ENCODE data around the gene CSNK1E.

Gene CSNK1E

DNA sequence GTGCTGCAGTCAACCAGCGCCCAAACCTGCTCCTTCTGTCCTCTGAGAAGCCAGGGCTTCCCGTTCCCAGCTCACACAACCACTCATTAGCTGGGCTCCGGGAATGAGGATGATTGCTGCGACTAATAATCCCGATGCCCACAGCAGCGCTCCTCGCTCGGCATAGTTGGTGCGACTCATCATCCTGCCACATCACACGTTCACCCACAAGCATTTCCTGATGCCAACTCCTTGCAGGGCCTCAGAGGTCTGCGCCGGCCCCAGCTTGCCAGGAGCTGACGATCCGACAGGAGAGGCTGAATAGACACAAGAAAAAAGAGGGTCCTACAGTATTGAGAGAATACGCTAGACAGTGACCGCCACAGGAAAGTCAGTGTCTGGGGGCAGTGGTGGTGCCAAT is 10.6 kb upstream of the CSNK1E start:
- DNase-seq (ENCODE audit: low spot score), result no peak

DNA sequence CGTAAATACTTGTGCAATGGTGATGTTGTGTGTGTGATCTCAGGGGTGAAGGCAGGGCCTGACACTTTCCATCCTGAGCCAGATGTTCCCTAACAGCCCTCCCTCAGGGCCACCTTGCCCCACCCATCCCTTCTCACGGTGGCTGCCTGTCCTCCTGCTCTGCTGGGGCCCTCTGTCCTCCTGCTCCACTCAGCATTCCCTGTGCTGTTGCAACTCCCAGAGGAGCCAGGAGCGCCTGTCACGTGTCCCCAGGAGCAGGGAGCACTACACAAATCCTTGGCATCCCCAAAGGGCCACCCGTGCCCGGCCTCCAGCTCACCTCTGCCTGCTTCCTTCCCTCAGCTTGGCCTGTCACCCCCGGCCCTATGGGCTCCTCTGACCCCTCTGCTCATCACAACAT is 10.2 kb upstream of the CSNK1E start:
- no peak for DNase-seq (ENCODE audit: low spot score)

DNA sequence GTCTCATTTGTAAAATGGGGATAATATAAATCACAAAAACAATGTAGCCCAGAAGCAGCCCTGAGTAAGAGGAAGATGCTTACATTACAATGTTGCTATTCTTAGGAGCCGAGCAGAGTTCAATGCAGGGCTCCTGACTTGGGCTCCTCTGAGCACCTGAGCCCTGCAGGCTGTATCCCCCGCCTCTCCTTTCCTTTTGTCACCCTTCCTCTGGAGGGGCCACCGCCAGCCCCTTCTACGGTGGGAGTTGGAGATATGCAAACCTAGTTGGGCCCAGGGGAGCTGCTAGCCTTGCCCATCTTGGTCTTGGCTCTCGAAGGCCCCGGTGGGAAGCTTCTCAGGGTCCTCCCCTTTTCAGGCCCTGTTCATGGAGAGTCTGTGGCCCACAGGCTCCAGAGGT is 8.4 kb upstream of the CSNK1E start:
- DNase-seq (ENCODE audit: low spot score), result no peak

DNA sequence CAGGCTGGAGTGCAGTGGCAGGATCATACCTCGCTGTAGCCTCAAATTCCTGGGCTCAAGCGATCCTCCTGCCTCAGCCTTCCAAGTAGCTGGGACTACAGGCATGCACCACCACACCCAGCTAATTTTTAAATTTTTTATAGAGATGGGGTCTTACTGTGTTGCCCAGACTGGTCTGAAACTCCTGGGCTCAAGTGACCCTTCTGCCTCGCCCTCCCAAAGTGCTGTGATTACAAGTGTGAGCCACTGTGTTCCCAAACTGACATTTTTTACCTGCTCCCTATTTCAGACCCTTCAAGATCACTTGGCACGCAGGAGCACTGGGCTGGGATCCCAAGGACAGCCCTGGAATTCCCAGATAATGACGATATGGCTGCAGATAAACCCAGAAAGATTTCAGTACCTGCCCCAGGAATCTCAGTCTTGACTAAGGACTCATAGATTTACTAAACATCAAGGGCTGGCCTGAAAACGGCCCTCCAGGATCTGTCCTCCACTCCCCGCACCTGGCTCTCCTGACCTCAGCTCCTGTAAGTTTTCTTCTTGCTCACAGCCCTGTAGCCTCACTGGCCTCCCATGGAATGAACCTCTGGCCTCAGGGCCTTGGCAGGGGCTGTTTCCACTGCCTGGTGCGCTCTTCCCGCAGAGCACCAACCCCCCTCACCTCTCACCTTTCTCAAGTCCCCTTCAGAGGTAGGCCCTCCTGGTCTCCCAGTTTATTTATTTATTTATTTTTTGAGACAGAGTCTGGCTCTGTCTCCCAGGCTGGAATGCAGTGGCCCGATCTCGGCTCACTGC is 3.6 kb upstream of the CSNK1E start:
- DNase-seq (ENCODE audit: low spot score), result no peak

DNA sequence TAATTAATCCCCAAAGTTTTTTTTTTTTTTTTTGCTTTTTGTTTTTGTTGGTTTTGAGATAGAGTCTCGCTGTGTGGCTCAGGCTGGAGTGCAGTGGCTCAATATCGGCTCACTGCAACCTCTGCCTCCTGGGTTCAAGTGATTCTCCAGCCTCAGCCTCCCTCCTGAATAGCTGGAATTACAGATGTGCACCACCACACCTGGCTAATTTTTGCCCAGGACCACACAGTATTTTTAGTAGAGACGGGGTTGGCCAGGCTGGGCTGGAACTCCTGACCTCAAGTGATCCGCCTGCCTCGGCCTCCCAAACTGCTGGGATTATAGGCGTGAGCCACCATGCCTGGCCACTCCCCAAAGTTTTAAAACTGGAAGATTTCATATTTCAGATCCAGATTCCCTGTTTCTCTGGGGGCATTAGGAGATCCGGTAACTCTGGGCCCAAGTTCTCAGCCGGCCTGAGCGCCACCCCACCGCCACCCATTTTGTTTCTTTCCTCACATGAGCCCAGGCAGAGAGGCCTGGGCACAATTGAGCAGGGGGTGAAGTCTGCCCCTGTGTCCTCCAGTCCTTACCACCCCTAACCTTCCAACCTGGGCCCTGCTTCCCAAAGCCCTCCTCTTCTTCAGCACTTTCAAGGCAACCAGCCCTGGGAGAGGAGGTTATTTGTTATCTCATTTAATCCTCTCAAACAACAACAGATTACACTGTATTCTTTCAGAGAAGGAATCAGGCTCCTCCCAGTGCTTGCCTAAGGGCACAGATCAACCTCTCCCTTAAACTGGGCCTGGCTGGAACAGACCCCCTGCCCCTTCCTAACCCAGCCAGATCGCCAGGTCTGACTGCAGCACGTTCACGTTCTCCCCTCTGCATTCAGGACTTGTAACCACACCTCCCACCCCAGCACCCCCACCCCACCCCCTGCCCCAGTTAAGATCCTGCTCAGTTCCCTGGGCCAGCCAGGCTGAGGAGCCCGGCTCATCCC is 1.9 kb upstream of the CSNK1E start:
- DNase-seq (ENCODE audit: low spot score), result no peak

DNA sequence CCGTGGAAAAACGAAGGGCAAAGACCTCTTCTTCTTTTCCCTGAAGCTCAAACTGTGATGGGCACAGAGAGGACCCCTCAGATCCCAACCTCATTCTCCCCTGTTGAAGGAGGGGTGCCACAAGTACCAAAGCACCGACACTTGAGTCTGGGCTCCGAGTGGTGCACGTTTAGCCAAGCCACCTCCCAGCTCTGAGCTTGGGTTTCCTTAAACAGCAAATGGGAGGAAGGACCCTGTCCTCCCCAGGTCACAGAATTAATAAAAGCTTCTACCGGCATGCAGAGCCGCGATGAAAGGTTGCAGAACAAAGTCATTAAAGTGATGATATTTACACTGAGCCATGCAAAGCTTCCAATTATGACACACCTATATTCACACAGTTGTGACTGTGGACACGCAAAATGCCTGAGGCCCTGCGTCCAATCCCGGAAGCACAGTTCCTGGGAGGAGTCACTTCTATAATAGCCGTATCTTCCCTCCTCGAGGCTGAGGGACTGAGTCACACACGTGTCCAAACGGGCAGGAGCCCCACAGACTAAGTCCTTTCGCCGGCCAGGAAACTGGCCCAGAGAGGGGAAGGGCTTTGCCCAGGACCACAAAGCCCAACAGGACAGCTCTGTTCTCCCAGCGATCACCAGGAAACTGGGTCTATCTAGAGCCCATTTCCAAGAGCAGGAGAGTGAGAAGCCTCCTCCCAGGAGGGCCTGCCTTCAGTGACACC is 922 bp upstream of the CSNK1E start:
- DNase-seq (ENCODE audit: low spot score), result peak; percentile 65

DNA sequence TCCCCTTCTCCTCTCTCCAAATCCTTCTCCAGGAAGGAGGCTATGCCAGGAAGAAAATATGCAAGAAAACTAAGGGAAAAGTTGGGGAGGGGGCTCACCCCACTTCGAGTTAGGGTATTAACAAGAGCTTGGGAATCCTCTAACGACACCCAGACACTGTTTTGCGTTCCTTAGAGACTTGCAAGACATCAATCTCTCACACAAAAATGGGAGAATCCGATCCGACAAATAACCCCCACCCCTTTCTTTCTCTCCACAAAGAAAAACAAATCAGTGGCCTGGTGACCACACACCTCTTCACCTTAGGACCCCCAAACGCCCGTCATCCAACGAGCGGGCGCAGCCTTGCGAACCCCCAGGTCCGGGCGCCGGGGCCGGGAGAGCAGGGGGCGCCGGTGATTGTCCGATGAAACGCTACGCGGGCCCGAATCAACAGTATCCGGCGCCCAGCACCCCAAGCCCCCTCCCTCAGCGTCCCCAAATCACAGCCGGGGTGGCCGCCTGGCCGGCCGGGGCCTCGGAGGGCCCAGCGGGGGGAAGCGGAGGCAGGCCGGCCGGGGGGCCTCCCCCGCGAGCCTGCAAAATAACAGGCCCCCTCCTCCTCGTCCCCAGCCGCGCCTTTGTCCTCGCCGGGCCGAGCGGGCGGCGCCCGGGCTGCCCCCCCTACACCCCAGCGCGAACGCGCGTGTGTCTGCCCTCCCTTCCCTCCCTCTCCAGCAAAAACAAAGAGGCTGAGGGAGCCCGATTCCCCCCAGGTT is 690 bp downstream of the CSNK1E start:
- peak; percentile 59 for DNase-seq (ENCODE audit: low spot score)

DNA sequence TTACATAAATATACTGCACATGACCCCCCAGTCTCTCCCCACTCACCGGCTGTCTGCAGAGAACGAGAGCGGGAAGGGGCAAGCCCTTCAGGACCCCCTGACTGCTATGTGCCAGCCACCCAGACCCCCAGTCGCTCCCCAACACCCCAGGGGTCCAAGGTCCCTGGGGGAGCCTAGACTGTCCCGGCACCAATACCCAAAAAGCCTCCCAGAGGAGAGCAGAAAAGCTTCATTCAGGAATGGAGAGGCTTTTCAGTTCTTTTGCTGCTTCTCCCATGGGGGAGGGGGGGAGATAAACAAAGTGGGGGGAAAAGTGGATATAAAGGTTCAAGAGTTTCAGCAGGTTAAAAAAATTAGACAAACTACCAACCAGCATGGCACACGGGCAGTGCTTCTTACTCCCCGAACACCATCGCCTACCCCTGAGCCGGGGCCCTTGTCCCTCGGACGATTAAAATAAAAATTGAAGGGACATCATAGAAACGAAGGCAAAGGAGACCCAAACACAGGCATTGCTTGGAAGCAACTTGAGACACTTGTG is 1.3 kb downstream of the CSNK1E start:
- DNase-seq (ENCODE audit: low spot score), result no peak

DNA sequence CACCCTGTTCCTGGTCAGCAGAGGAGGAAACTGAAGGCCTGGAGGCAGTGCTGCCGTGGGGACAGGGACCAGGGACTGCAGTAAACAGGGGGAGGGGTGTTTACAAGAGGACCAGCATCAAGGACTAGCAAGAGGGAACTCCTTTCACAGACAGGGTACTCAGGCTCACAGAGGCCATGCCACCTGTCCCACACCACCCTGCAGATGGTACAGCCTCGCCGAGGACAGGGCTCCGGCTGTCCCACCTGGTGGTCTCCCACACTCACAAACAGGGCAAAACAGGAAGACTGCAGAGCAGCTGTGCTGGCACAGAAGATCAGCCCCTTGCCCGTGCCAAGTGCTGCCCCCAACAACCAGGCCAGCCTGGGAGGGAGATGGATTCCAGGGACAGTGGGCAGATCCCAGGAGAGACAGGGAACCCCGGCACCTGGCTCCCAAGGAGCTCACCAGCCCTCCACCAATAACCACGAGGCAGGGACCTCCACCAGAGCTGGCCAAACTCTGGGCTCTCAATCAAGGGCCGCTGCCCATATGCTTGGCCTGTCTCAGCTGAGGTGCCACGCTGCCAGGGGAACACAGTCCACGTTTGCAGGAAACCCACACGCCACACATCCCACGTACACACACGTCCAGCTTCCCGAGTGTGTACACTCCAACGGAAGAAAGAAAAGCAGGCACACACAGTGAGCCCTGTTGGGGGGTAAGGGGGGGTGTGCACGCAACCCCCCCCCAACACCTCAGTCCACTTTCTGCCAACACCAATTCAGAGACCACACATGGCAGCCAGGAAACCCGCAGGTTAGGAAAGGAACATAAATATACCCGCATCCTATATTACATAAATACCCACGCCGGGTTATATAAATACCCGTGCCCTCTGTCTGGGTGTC is 2.1 kb downstream of the CSNK1E start:
- peak; percentile 65 for DNase-seq (ENCODE audit: low spot score)

DNA sequence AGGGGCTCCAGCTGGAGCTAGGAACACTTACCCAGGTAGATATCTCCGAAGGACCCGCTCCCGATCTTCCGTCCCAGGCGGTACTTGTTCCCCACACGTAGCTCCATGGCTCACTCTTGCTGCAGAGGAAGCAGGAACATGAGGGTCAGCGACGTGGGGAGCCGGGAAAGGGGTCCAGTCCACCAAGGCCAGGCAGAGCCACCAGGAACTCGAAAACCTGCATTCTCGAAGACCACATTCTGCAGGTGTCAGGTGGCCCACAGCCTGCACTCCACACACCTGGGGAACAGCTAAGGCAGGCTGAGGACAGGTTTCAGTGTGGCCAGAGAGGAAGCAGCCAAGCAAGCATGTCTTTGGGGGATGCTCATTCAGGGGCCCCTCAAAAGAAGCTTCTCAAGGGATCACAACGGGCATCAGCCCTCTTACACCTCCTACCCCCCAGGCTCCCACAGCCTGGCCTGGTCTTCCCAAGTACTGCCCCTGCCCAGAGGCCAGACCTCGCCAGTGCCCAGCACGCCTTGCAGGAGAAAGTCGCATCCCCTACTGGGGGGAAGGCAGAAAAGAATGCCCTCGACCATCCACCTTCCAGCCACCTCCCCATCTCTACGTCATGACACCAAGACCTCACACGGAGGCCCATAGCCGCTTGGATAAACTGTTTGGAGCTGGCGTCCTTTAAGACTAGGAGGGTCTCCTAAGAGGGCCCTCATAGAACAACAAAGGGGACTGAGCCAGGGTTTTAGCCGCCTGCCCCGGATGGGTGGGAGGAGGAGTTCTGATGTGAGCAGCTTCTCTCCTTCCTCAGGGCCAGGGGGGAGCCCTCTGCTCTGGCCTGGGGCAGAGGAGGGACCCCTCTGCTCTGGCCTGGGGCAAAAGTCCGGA is 2.9 kb downstream of the CSNK1E start:
- peak; percentile 50 for DNase-seq (ENCODE audit: low spot score)

DNA sequence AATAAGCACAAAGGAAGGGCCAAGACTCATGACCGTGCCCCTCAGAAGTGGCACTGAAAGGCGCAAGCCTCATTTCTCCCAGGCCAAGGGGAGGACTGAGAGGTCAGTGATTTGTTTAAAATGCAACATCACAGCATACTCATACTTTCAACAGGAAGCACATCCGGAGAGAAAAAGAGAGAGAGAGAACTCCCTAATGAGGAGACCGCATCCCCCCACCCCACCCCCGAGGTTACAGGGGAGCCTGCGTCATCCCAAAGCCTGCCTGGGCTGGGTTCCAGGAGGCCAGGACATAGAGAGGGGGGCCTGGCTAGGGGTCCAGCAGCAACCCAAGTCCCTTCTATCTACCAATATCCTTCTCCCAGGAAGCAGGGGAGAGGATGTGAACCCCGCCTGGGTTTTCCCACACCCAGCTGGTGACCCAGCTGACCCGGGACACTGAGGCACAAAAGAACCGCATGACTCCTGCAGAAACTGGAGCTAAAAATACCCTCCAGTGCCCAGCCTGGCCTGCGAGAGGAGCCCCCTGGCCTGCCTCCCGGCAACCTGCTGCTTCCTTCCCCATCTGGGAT is 3.8 kb downstream of the CSNK1E start:
- no peak for DNase-seq (ENCODE audit: low spot score)

DNA sequence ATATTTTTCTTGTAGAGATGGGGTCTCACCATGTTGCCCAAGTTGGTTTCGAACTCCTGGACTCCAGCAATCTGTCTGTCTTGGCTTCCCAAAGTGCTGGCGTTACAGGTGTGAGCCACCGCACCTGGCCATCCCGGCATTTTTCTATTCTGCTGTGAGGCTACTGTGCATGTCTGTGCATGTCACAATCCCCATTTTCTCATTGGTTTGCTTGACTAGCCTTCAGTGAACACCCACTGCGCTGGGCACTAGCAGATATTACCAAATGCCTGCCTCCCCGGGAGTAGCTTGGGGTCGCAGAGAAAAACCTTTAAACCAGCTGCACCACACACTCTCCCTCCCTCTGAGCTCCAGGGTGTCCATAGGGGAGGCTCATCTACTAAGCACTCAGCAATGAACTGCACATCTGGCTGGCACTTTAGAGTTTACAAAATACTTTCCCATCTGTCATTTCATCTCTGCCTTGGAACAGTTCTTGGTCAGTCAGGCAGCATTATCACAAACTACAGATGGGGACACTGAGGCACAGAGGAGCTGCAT is 4.9 kb downstream of the CSNK1E start:
- no peak for DNase-seq (ENCODE audit: low spot score)

DNA sequence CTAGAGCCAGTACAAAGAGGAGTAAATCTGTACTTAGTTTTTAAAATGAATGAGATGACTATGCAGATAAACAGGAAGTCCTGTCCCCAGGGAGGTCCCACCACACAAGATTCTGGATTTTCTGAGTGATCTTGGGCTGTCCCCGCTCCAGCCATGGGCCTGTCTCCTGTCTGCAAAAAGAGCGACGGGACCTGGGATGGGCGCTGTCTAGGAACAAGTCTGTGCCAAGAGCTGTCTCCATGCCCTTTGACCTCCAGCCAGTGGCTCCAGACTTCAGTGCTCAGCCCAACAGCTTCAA is 6.0 kb downstream of the CSNK1E start:
- no peak for DNase-seq (ENCODE audit: low spot score)

DNA sequence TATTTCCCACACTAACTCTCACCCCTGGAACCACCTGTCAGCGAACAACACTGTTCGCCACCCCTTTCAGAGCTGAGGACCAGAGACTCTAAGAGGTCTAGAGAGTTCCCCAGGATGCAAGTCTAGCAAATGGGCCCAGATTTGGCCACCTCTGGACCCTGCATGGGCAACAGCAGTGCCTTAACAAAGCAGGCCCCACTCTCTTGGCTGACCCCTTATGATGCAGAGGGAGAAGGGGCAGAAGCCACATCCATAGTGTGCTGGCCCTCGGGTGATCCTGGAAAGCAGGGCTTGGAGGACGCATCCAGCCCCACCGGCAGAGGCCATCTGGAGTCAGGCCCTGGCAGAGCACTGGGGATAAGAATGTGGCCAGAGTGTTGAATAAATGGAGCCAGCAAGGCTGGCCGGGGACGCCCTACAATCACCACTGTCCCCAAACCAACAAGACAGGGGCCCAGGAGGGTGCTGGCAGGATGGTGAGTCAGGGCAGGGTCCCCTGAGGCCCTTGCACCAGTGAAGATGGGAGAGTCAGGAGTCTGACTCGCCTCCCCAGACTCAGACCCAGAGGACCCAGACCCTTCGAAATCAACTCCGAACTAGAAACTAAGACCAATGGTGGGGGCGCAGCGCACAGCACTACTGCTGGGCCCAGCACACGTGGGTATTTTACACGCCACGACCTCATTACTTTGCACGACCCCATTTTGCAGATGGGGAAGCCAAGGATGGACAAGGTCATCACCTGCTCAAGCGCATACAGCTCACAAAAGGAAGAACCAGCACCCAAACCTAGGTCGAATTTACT is 6.5 kb downstream of the CSNK1E start:
- DNase-seq (ENCODE audit: low spot score), result peak; percentile 57

DNA sequence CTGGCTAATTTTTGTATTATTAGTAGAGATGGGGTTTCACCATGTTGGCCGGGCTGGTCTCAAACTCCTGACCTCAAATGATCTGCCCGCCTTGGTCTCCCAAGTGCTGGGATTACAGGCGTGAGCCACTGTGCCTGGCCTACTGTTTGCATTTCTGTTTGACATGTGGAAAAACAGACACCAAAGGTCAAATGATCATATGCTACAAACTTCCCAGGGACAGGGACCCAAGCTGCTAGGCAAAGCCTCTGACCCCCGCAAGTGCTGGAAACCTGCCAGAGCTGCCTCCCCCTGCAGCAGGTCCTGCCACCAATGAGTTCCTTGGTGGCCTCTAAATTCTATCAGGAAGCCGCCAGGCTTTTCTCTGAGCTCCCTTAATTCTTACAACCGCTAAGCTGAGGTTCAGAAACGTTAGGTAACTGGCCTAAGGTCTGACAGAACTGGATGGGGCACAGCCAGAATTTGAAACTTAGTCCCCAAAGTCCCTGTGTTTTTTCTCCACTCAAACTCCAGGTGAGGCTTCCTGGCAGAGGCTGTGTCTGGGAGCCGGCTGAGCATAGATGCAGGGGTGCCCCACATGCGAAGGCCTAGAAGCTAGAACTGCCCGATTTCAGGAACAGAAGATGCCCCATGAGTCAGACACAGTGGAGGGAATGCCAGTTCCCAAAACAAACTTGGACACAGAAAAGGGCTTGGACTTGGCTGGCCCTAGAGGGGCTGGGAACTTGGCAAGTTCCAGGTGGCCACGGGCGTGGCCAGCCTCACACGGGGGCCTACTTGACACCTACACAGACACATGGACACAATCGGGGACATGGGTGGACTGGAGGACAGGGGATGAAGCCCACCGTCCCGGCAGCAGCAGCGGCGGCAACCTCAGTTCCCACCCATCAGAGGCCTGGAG is 7.4 kb downstream of the CSNK1E start:
- DNase-seq (ENCODE audit: low spot score), result no peak

DNA sequence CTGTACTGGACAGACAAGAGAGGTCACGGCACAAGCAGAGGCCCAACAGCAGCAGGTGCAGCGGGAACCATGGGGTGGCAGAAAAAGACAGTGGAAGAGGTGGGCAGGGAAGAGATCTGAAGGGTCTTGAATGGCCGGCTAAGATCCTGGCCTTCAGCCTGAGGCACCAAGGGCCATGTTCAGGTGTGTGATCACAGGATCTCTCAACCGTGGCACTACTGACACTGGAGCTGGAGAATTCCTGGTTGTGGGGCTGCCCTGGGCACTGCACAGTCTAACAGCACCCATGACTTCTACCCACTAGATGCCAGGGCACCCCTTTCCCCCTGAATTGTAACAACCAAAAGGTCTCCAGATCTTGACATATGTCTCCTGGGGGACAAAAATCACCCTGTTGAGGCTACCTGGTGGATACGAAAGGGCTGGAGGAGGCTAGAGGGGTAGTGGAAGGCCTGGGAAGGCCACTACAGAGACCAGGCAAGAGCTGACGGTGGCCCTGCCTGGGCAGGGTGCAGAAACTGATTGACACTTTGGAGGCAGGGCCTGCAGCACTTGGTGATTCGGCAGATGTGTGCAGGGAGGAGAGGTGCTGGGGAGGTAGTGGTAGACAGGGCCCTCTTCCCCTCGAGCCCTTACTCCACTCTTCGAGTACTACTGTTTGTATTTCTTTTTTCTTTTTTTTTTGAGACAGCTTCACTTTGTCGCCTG is 8.3 kb downstream of the CSNK1E start:
- no peak for DNase-seq (ENCODE audit: low spot score)
